ENCODE results near the gene CERS1. TPM values are rescaled to one million over a fixed set of nuclear protein-coding genes. Genes with fewer than 3 reads are reported as not detected.

CERS1 gene, protein sequence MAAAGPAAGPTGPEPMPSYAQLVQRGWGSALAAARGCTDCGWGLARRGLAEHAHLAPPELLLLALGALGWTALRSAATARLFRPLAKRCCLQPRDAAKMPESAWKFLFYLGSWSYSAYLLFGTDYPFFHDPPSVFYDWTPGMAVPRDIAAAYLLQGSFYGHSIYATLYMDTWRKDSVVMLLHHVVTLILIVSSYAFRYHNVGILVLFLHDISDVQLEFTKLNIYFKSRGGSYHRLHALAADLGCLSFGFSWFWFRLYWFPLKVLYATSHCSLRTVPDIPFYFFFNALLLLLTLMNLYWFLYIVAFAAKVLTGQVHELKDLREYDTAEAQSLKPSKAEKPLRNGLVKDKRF
- total RNA-seq: under 1 TPM in 1 of 2 donors, not detected in 1; 0.21 TPM

GRCh38 chr19:18895824-18896341, at the start of gene CERS1:
Gene CERS1, minus strand, starts transcription at chr19:18896158. Its CDS starts 86 bp downstream, at chr19:18896072.
- ATAC-seq (peak in 1 of 2 donors; percentile 38), DNase-seq (ENCODE audit: low spot score in 2 of 2) (no peak)
- Mint-ChIP-seq H3K27ac (no peak within 1 kb of the TSS), H3K9me3 (no peaks in the 10 kb centered on the region), H3K36me3 (no peaks in the 10 kb centered on the region)

DNA sequence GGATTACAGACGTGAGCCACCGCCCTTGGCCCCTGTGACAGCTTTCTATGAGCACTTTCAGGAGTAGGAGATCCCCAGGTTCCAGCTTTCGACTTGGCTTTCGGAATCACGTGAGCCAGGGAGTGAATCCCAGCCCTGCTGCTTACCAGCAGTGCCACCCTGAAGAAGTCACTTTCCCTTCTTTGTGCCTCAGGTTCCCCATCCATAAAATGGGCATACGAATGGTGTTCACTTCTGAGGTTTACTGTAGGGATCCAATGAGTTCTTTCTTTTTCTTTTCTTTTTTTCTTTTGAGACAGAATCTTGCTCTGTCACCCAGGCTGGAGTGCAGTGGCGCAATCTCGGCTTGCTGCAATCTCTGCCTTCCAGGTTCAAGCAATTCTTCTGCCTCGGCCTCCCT, 49.3 kb upstream of the CERS1 start:
- ATAC-seq (no peak), DNase-seq (ENCODE audit: low spot score in 2 of 2) (no peak)
- H3K36me3 Mint-ChIP-seq: no peaks in the 10 kb centered on the region
- no peaks in the 10 kb centered on the region for H3K9me3 Mint-ChIP-seq
- no peak overlapping the region for H3K27ac Mint-ChIP-seq

GRCh38 chr19:18943465-18943864, 47.5 kb upstream of the CERS1 start:
- ATAC-seq: no peak

GRCh38 chr19:18942692-18943091, 46.7 kb upstream of the CERS1 start:
- ATAC-seq (no peak), DNase-seq (ENCODE audit: low spot score in 2 of 2) (no peak)
- Mint-ChIP-seq H3K36me3 (no peaks in the 10 kb centered on the region), H3K27ac (no peak overlapping the region), H3K9me3 (no peaks in the 10 kb centered on the region)

More at GRCh38 chr19:18943465-18943864, 47.5 kb upstream of the CERS1 start:
- Mint-ChIP-seq H3K9me3 (no peaks in the 10 kb centered on the region), H3K36me3 (no peaks in the 10 kb centered on the region), H3K27ac (no peak overlapping the region)
- no peak for DNase-seq (ENCODE audit: low spot score in 2 of 2)

DNA sequence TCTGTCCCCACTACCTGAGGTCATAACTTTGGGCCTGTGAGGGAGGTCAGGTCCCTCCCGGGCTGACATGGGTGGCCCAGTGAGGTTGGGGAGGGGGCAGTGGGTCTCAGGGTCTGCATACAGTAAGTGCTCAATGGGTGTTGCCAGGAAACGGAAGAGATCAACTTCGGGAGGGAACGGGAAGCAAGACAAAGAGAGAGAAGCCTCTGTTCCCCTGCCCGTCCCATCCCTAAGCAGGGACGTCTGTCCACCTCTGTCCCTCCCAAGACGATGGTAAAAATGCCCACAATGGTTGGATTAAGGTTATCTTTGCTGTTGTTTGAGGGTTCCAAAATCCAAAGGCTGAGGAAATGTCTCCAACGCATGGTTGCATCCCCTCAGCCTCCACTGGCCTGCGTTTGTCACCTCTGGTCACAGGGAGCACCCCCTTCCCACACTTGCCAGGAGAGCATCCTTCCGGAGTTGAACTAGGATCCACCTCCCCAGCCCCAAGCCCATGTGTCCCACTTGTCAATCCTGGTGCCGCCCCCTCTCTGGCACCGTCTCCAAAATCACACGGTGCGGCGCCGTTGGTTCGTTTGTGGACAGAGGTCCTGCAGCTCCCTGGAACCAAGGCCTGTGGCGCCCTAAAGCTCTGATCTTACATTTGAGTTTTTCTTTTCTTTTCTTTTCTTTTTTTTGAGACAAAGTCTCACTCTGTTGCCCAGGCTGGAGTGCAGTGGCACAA, 45.8 kb upstream of the CERS1 start:
- Mint-ChIP-seq H3K36me3 (no peaks in the 10 kb centered on the region), H3K9me3 (no peaks in the 10 kb centered on the region), H3K27ac (no peak overlapping the region)
- ATAC-seq (no peak), DNase-seq (ENCODE audit: low spot score in 2 of 2) (no peak)

- Mint-ChIP-seq H3K9me3 (no peaks in the 10 kb centered on the region), H3K36me3 (no peaks in the 10 kb centered on the region), H3K27ac (no peak within 1 kb of the TSS)
- DNase-seq (ENCODE audit: low spot score in 2 of 2) (peak in 1 of 2 donors; percentile 91), ATAC-seq (peak; percentile 91 to 93)
Measured at GRCh38 chr19:18940769-18941627, 45.0 kb upstream of the CERS1 start, which contains the start of gene HOMER3. Gene HOMER3, minus strand, starts transcription at chr19:18941217. Its CDS starts 2,235 bp downstream, at chr19:18938982.

- Mint-ChIP-seq H3K27ac (no peak overlapping the region), H3K36me3 (no peaks in the 10 kb centered on the region), H3K9me3 (no peaks in the 10 kb centered on the region)
- DNase-seq (ENCODE audit: low spot score in 2 of 2): no peak
- ATAC-seq: peak in 1 of 2 donors; percentile 39
Measured at GRCh38 chr19:18939922-18940768, 44.2 kb upstream of the CERS1 start.

GRCh38 chr19:18939163-18939562, 43.2 kb upstream of the CERS1 start:
- Mint-ChIP-seq H3K27ac (no peak overlapping the region), H3K36me3 (no peaks in the 10 kb centered on the region), H3K9me3 (no peaks in the 10 kb centered on the region)
- DNase-seq (ENCODE audit: low spot score in 2 of 2): no peak
- no peak for ATAC-seq

DNA sequence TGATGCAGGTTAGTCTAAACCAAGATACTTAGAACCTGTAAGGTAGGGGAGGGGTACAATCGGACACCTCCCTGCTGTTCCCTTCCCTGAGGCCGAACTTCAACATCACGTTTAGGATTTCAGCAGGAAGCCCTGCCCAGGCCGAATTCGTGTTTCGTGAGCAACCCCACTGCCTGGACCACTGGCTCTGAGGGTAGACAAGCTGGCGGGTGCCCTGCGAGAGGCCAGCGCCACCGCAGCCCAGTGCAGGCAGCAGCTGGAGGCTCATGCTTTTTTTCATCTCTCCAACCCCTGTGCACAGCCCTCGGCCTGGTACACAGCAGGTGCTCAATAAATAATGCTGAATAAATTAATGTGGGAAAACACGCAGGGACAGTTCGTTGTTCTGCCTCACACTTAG, 37.3 kb upstream of the CERS1 start:
- ATAC-seq: no peak
- no peak overlapping the region for H3K27ac Mint-ChIP-seq
- no peaks in the 10 kb centered on the region for H3K9me3 Mint-ChIP-seq
- no peak for DNase-seq (ENCODE audit: low spot score in 2 of 2)
- H3K36me3 Mint-ChIP-seq: no peaks in the 10 kb centered on the region

- ATAC-seq (peak; percentile 81 to 94), DNase-seq (ENCODE audit: low spot score in 2 of 2) (peak in 1 of 2 donors; percentile 83)
- Mint-ChIP-seq H3K9me3 (no peaks in the 10 kb centered on the region), H3K36me3 (no peaks in the 10 kb centered on the region), H3K27ac (no peak overlapping the region)
Measured at GRCh38 chr19:18932216-18932841, 36.4 kb upstream of the CERS1 start.

DNA sequence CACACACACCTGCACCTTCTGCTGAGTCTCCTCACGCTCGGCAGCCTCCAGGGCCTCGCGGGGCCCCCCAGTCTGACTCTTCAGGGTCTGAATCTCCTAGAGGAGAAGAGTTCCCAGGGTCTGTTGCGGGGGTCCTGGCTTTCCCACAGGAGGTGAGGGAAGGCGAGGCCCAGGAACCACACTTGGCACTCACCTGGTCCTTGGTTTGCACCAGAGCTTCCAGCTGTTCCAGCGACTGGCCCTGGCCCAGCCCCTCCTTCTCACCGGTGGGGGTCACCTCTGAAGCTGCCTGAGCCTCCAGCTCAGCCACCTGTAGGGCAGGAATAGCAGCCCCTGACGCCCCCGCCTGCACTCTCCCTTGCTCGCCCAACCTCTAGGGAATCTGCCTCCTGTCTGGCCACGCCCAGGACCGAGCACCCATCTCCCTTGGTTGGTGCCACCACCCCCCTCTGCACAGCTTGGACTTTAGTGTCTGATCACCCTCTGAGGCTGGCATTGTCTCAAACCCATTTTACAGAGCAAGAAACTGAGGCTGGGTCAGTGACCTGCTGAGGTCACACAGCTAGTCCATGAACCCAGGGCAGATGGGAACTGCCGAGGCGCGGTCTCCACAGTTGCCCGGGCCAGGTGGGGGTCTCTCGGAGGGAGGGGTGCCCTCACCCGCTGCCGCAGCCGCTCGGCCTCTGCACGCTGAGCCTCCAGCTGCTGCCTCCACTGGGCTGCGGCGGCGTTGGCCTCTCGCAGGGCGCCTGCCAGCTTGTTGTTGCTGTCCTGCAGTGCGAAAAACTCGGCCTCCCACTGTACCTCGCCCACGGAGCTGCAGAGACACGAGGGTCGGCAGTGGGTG, 35.6 kb upstream of the CERS1 start:
- ATAC-seq: no peak
- DNase-seq (ENCODE audit: low spot score in 2 of 2): no peak
- Mint-ChIP-seq H3K9me3 (no peaks in the 10 kb centered on the region), H3K27ac (no peak overlapping the region), H3K36me3 (no peaks in the 10 kb centered on the region)

DNA sequence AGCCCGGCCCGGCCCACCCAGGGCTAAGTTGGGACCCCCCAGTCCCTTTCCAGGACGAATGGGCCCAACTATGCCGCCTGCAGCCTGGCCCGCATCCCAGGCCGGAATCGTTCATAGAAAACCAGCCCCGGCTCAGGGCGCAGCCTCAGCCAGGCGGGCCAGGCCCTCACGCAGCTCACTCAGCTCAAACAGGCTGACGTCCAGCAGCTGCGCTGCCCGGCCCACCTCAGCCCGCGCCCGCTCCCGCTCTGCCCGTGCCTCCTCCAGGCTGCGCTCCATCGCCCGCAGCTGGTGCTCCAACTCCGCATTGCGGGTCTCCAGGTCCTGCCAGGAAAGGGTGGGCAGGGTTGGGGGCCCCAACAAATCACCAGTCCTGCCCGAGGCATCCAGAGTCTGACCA, 33.4 kb upstream of the CERS1 start:
- no peak for DNase-seq (ENCODE audit: low spot score in 2 of 2)
- H3K27ac Mint-ChIP-seq: peak overlapping the region in 1 of 2 donors; percentile 3
- no peaks in the 10 kb centered on the region for H3K9me3 Mint-ChIP-seq
- peaks cover 4% of the 10 kb centered on the region in 2 donors for H3K36me3 Mint-ChIP-seq
- ATAC-seq: no peak

- Mint-ChIP-seq H3K9me3 (no peaks in the 10 kb centered on the region), H3K27ac (no peak overlapping the region), H3K36me3 (peaks cover 4 to 6% of the 10 kb centered on the region in 2 donors)
- DNase-seq (ENCODE audit: low spot score in 2 of 2) (no peak), ATAC-seq (no peak)
Measured at GRCh38 chr19:18928018-18928805, 32.3 kb upstream of the CERS1 start.

DNA sequence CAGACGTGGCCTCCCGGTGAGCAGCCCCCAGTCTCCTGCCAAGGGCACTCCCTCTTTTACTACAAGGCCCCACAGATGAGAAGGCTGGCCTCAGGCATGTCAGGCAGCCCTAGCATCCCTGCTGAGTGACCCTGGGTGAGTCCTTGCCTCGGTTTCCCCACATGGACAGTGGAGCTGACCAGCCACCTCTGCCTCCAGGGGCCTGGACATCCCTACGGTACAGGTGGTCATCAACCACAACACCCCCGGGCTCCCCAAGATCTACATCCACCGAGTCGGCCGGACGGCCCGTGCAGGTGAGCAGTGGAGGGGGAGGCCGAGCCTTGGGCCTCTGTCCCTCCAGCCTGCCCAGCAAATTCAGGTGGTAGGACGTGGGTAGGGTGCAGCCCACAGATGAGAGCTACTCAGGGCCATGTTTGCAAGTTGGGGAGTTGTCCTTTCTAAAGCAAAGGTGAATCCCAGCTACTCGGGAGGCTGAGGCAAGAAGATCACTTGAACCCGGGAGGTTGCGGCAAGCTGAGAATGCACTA, 28.8 kb upstream of the CERS1 start:
- Mint-ChIP-seq H3K27ac (peak overlapping the region in 1 of 2 donors; percentile 75), H3K9me3 (no peaks in the 10 kb centered on the region), H3K36me3 (peaks cover 9 to 12% of the 10 kb centered on the region in 2 donors)
- DNase-seq (ENCODE audit: low spot score in 2 of 2) (no peak), ATAC-seq (no peak)

All from activated naive CD4-positive, alpha-beta T cell treated with anti-CD3 and anti-CD28 coated beads, Interleukin-2, amount 50 U/mL, for 72 hours (primary cell).